OCI-LY1 (cell line): ENCODE results near the gene CHKA.

ENCODE experiments used
- CTCF ChIP-seq: fragments of 200-600 bp; sonication (generic), shearing (Covaris generic); IDR thresholded peaks from 2 replicates; pipeline ENCODE4 v1.5.1; 2017; ENCODE audit warnings: mild to moderate bottlenecking, antibody characterized with exemption, low read length, moderate library complexity, mixed read lengths
- EZH2 ChIP-seq: fragments of 200-600 bp; sonication (generic), shearing (Covaris generic); IDR thresholded peaks from 2 replicates; pipeline ENCODE4 v1.8.0; 2017; ENCODE audit warnings: borderline replicate concordance, mixed run types, mild to moderate bottlenecking, antibody characterized with exemption, low read length, moderate library complexity, mixed read lengths

- TF ChIP-seq CTCF (no peak), EZH2 (no peak)
Observed at GRCh38 chr11:68122936-68123539, 1.9 kb upstream of the CHKA start.
